ENCODE results near the gene PRKAR1B.

PRKAR1B gene

DNA sequence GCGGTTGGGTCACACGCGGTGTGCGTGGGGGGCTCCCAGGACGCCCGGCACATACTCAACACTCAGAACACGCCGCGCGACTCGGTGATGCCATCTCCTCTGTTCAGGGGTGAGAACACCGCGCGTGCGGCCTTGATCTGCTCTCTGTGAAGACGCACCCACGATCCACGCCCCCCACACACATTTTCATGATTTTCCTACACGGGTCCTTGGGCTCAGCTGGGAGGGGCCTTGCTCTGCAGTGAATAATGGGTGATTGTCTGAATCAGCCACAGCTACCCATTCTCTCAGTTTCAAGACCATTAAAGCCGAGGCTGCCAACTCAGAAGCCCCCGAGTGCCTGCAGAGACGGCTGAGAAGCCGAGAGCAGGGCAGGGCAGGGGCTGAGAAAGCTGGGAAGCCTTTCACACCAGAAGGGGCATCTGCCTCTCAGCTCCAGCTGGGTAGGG lies 153.1 kb downstream of the PRKAR1B start:
- peak overlapping the region; percentile 74 for H3K27ac ChIP-seq
- TF ChIP-seq, protein P1, sequence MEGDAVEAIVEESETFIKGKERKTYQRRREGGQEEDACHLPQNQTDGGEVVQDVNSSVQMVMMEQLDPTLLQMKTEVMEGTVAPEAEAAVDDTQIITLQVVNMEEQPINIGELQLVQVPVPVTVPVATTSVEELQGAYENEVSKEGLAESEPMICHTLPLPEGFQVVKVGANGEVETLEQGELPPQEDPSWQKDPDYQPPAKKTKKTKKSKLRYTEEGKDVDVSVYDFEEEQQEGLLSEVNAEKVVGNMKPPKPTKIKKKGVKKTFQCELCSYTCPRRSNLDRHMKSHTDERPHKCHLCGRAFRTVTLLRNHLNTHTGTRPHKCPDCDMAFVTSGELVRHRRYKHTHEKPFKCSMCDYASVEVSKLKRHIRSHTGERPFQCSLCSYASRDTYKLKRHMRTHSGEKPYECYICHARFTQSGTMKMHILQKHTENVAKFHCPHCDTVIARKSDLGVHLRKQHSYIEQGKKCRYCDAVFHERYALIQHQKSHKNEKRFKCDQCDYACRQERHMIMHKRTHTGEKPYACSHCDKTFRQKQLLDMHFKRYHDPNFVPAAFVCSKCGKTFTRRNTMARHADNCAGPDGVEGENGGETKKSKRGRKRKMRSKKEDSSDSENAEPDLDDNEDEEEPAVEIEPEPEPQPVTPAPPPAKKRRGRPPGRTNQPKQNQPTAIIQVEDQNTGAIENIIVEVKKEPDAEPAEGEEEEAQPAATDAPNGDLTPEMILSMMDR (conservative IDR thresholded peaks at IDR 0.05) = no peak

DNA sequence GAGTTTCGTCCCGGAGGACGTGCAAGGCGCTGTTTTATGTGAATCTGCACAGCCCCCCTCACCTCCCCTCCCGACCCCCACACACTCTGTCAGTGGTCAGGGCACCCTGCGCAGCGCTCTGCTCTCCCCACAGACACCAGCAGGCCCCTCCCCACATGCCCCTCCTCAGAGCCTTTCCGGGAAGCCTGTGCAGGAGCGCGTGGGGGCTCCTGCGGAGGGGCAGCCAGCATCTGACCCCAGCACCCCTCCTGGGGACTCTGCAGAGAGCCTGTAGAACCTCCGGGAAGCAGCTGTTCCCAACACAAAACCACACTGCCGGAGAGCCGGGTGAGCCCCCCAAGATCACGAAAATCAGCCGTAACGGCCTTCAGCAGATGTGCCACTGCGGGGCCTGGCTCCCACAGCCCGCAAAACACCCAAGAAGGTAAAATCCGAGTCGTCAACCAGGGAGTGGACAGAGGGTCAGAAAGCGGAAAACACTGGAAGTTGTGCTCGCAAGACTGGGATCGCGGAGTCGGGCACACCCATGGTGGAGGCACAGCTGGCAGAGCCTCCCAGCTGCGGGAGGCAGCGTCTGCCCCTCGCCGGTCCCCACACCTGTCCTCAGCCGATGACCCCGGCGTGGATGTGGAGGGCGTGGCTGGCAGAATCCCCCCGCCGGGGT lies 153.7 kb downstream of the PRKAR1B start:
- TF ChIP-seq, protein P1 (conservative IDR thresholded peaks at IDR 0.05) = no peak
- peak overlapping the region; percentile 74; the same call in 1 of the 2 replicates for H3K27ac ChIP-seq

DNA sequence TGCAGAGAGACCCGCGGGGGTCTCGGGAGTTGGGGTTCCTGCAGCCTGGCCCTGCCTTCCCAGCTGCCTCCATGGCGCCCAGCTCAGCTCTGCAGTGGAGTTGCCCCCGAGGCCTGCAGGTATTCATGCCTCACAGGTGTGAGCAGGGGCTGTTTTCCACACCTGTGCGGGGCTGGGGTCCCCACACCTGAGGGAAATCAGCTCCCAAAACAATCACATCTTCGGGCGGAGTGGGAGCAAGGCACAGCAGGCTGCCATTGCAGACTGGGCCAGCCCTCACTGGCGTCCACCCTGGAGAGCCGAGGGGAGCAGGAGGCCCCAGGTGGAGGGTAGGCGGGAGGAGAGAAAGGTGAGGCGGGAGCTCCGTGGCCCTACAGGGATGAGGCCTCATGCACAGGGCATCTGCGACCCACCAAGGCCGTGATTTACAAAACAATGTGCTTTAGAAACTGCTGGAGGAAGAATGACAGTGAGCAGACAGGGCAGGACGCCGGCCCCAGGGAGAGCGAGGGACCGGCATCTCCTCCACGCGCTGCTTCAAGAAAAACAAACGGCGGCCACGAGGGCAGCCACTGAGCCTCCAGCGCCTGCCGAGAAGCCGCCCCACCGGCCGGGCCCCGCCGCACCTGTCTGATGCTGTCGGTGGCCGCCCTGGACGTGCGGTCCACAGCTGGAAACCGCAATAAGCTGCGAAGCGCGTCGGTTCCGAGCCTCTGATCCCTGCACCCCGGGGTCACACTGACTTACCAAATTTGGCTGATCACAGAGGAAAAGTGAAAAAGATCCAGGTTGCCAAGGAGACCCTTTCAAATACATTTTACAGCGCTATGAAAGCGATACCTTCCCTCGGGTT lies 154.4 kb downstream of the PRKAR1B start:
- H3K27ac ChIP-seq = no peak overlapping the region
- TF ChIP-seq, protein P1 (conservative IDR thresholded peaks at IDR 0.05) = no peak

DNA sequence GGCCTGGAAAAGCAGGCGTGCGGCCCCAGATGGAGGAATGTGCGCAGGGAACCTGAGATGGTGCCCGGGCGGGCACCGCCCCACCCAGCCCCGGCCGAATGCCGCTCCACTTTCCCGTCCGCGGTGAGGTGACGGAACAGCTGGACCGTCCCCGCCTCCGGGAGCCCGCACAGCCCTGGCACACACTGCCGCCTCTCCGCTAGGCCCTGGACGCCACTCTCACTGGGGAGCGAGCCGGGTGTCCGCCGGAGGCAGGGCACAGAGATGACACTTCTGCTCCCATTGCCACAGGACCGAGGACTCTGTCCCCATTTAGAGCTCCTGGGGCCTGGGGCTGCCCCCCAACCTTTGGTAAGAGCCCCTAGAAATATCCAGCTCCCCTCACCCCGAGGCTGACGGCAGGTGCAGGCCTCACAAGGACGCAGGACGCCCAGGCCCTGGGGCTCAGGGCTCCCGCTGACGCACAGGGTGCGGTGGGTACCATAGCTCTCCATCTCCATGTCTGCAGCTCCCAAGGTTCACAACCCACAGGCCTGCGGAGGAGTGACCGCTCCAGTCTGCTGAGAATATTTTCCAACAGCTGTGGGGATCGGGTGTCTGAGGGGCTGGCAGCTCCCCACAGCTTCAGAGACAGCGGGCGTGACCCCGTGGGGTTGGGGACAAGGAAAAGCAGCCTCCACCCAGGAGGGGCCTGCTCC lies 155.2 kb downstream of the PRKAR1B start:
- H3K27ac ChIP-seq = no peak overlapping the region
- TF ChIP-seq, protein P1 (conservative IDR thresholded peaks at IDR 0.05) = no peak

DNA sequence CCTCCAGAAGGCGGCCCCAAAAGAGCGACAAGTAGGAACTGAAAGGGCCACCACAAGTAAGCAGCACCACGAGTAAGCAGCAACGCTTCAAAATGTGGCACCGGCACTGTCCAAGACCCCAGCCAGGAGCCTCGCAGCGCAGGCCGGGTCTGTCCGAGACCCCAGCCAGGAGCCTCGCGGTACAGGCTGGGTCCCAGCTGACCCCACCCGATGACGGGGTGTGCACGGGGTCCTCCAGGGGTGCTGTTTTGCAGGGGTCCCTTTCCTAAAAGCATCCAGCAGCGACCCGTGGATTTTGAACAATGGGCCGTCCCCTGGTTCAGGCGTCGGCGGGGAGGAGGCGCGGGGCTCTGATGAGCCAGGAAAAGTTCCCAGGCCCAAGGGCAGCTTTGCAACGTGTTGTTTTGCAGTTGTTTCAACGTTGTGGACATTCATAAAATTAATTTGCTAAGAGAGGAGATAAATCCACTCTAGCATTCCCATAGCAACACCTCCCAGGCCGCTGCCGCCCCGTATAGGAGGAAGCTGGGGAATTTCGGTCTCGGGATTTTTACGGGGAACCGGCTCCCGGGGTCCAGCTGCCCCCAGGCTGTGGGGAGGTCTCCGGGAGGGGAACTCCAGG lies 155.9 kb downstream of the PRKAR1B start:
- H3K27ac ChIP-seq = no peak overlapping the region
- TF ChIP-seq, protein P1 (conservative IDR thresholded peaks at IDR 0.05) = no peak

DNA sequence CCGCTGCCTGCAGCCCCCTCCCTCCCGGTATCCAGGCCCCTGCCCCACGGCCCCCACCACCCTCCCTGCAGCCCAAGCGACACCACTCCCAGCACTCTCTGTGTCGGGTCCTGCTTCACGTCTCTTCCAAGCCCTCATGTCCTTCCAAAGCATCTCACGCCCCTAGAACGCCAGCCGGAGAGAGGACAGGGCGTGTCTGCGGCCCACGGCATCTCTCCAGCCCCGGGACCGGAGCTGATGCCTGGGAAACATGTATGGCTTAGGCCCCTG lies 156.3 kb downstream of the PRKAR1B start:
- no peak overlapping the region for H3K27ac ChIP-seq
- TF ChIP-seq, protein P1 (conservative IDR thresholded peaks at IDR 0.05) = no peak
